ENCODE results near the gene TUBGCP5.

DNA sequence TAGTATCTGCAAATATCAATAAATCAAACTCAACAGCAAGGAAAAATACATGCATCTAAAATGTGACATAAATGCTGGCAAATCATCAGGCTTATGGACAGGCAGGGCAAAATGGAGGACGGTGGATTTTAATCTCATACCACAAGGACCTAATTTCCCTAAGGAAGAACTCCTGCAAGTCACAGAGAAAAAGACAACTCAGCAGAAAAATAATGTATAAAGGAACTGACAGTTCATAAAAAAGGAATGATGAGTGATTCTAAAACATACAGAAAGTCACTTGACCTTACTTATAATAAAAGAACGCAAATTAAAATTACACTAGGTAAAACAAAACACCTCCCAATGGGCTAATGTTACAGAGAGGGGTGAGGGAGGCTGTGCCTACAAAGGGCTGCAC lies 17.2 kb downstream of the TUBGCP5 start:
- TF ChIP-seq, protein P1, sequence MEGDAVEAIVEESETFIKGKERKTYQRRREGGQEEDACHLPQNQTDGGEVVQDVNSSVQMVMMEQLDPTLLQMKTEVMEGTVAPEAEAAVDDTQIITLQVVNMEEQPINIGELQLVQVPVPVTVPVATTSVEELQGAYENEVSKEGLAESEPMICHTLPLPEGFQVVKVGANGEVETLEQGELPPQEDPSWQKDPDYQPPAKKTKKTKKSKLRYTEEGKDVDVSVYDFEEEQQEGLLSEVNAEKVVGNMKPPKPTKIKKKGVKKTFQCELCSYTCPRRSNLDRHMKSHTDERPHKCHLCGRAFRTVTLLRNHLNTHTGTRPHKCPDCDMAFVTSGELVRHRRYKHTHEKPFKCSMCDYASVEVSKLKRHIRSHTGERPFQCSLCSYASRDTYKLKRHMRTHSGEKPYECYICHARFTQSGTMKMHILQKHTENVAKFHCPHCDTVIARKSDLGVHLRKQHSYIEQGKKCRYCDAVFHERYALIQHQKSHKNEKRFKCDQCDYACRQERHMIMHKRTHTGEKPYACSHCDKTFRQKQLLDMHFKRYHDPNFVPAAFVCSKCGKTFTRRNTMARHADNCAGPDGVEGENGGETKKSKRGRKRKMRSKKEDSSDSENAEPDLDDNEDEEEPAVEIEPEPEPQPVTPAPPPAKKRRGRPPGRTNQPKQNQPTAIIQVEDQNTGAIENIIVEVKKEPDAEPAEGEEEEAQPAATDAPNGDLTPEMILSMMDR (IDR thresholded peaks at IDR 0.05; ENCODE audit: poor library complexity, severe bottlenecking), result no peak
- no peak for TF ChIP-seq EZH2 (IDR thresholded peaks at IDR 0.05; ENCODE audit: borderline replicate concordance, insufficient read depth, low read length, poor library complexity, severe bottlenecking)
- TF ChIP-seq, protein P2, sequence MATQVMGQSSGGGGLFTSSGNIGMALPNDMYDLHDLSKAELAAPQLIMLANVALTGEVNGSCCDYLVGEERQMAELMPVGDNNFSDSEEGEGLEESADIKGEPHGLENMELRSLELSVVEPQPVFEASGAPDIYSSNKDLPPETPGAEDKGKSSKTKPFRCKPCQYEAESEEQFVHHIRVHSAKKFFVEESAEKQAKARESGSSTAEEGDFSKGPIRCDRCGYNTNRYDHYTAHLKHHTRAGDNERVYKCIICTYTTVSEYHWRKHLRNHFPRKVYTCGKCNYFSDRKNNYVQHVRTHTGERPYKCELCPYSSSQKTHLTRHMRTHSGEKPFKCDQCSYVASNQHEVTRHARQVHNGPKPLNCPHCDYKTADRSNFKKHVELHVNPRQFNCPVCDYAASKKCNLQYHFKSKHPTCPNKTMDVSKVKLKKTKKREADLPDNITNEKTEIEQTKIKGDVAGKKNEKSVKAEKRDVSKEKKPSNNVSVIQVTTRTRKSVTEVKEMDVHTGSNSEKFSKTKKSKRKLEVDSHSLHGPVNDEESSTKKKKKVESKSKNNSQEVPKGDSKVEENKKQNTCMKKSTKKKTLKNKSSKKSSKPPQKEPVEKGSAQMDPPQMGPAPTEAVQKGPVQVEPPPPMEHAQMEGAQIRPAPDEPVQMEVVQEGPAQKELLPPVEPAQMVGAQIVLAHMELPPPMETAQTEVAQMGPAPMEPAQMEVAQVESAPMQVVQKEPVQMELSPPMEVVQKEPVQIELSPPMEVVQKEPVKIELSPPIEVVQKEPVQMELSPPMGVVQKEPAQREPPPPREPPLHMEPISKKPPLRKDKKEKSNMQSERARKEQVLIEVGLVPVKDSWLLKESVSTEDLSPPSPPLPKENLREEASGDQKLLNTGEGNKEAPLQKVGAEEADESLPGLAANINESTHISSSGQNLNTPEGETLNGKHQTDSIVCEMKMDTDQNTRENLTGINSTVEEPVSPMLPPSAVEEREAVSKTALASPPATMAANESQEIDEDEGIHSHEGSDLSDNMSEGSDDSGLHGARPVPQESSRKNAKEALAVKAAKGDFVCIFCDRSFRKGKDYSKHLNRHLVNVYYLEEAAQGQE (IDR thresholded peaks at IDR 0.05; ENCODE audit: borderline replicate concordance), result no peak
- no peak for TF ChIP-seq EP300 (conservative IDR thresholded peaks at IDR 0.05; ENCODE audit: poor library complexity, severe bottlenecking)
- TF ChIP-seq POLR2AphosphoS5 (IDR thresholded peaks at IDR 0.05), result no peak
- TF ChIP-seq RAD21 (conservative IDR thresholded peaks at IDR 0.05), result no peak
- no peak for TF ChIP-seq SMC3 (conservative IDR thresholded peaks at IDR 0.05; ENCODE audit: poor library complexity)
- no peak for TF ChIP-seq MXI1 (conservative IDR thresholded peaks at IDR 0.05; ENCODE audit: poor library complexity, severe bottlenecking)
- no peak for TF ChIP-seq TAF1 (IDR thresholded peaks at IDR 0.05; ENCODE audit: low read depth)
